CD4-positive, alpha-beta T cell treated with Interleukin-2 at 100 ng/mL for 4 hours (primary cell): ENCODE measurements around the gene PTK6.
"Not testable (repeated sequence)": the region's sequence is repeated elsewhere in the genome, so short reads cannot be mapped to it uniquely, and the experiment has no call there.

Source experiments
- DNase-seq: peaks from one replicate; pipeline ENCODE4 v3.0.0-alpha.2; 2020; ENCODE audit warnings: low spot score

Gene PTK6

DNA sequence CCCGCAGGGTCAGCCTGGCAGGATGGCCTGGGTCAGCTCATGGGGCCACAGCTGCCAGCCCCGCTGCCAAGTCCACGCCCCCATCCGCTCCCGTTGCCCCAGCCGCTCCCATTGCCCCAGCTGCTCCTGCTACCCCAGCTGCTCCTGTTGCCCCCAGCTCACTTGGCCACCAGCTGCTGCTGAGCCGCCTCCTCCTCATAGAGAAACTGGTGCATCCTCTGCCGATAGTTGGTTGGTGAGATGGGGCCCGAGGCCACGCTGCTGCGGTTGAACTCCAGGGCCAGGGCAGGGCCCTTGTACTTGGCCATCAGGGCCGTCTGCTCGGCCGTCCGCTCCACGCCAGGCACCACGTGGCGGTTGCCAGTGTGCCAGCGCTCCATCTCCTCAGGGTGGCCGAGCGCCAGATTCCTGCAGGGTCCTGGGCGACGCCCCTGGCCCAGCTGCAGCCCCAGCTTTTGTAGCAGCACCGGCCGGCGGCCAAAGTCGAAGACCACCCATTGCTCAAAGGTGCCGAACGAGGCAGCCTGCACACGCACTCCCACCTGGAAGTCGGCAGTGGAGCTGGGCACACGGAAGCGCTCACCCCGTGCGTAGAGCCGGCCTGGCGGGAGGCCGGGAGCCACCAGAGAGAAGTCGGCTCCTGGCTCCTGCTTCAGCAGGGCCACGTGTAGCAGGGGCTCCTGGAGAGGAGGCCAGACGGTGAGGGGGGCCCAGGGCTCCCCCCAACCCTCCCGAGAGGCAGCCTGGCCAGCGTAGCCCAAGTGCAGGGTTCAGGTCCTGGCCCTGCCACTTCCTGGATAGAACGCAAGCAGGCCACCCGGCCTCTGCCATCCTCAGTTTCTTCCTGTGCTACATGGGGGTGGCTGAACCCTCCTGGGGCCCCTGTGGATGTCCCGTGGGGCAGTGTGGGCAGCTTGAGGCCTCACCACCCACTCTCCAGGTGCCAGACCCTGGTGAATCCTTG is 32.1 kb upstream of the PTK6 start:
- DNase-seq, result no peak

DNA sequence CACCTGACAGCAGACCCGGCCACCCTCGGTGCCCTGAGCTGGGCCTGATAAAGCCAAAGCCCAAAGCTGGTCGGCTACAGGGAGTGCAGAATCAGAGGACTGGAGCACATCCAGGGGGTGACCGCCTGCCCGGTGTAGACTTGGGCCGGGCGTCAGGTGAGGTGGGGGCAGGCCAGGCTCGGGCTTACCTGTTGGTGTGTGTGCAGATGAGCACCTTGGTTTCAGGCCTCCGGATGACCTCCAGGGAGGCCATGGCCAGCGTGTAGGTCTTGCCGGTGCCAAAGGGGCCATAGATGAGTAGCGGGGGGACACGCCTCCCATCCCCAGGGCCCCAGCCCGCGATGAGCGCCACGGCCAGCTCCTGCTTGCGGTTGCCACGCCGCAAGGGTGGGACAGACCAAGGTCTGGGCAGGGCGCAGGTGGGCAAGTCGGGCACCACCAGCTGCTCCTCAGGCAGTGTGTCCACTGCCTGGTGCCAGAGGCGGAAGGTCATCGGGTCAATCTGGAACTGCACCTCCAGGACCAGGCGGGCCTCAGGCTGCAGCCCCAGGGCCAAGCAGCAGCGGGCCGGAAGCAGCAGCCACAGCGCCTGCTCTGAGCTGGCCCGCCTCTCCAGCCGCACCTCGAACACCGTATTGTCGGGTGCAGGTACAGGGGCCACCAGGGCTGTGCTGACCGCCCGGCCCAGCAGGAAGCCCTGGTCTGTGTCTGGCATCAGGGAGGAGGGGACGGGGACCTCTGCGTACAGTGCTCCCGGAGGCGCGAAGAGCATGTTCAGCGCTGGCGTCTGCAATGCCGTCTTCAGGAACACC is 31.2 kb upstream of the PTK6 start:
- no peak for DNase-seq

- DNase-seq, result peak; percentile 56
Measured at GRCh38 chr20:63567386-63568169, 30.4 kb upstream of the PTK6 start.

GRCh38 chr20:63567136-63567385 is 29.9 kb upstream of the PTK6 start:
- DNase-seq, result no peak

- DNase-seq, result no peak
Measured at GRCh38 chr20:63566395-63567135, 29.4 kb upstream of the PTK6 start.

- DNase-seq, result no peak
Measured at GRCh38 chr20:63565699-63566335, 28.6 kb upstream of the PTK6 start.

DNA sequence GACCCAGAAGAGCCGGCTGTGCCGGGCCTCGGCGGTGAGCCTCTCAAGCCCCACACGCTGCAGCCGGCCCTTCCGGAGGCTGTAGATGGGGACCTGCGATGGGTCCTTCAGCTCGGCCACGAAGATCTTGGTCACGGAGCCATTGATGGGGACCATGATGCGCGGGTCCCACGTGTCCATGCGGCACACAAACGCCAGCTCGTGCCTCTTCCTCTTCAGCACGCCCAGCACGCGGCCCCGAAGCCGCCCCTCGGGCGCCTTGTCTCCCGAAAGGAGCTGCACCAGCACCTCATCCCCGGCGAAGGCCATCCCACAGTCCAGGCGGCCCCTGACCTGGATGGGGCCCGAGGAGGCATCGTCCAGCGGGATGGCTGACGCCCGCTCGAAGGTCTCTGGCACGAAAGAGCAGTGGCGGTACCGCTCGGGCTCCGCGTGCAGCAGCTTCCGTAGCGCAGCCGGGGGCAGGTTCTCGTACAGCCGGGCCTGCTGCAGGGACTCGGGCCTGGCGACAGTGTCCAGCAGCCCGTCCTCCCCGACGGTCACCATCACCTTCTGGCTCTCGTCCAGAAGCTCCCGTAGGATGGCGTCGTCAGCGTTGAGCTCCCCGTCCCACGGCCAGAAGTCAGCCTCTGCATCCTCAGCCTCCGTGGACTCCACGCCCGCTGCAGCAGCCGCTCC is 28.0 kb upstream of the PTK6 start:
- no peak for DNase-seq

- DNase-seq, result no peak
Measured at GRCh38 chr20:63564036-63564810, 27.0 kb upstream of the PTK6 start.

GRCh38 chr20:63563225-63563935 is 26.2 kb upstream of the PTK6 start:
- no peak for DNase-seq

DNA sequence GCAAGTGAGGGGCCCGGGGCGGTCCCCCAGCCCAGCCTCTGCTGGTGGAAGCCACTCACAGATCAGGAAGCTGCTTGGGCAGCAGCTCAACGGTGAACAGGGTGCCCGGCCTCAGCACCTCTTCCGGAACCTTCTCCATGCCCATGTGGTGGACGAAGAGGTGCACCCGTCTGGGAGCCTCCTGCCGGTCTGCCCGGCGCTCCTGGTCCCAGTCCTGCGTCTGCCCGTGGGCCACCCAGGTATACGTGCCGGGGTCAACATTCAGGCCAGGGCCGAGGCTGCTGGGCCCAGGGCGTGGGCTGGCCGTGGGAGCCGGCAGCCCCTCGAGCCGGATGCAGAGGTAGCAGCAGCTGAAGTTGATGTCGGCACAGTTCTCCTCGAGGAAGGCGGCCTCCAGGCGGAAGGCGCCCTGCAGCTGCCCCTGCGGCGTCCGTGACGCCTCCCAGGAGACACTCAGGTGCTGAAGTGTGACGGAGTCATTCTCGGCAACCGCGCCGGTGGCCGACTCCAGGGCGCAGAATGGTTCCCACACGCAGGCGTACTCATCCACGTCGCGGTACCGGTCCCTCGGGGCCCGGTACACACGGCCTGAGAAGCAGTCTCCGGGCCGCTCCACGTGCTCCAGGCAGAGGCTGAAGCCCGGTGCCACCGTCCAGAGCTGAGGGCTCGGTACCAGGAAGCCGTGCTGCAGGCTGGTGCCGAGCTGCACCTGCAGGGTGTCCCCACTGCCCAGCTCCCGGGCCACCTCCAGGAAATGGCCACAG is 25.5 kb upstream of the PTK6 start:
- DNase-seq, result no peak

GRCh38 chr20:63561624-63562396 is 24.6 kb upstream of the PTK6 start:
- no peak for DNase-seq

DNA sequence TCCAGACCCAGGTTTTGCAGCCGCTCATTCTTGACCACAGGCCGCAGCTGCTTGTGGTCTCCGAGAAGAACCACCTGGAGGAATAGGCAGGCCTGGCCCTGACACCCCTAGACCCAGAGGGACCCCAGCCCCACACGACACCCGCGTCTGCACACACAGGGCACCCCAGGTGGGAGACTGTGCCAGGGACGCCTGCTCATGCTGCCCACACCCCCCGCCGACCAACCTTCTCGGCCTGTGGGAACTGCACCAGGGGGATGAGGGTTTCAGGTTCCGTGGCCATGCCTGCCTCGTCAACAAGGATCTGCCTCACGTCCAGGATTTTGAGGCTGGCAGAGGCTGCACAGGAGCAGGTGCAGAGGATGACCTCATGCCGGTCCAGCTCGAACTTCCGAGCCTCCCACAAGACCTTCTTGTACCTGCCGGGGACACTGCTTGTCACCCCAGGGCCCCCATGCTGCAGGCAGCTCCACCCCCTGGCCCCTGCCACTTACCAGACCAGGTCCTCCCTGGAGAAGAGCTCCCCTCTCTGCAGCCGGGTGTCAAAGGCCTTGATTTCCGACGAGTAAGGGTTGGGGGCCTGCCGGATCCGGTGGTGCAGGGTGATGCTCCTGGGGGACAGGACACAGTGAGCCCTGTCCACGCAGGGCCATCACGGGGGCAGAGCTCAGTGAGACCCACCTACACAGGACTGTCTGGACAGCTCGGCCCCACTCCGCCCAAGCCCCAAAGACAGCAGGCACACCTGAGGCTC is 23.9 kb upstream of the PTK6 start:
- no peak for DNase-seq

DNA sequence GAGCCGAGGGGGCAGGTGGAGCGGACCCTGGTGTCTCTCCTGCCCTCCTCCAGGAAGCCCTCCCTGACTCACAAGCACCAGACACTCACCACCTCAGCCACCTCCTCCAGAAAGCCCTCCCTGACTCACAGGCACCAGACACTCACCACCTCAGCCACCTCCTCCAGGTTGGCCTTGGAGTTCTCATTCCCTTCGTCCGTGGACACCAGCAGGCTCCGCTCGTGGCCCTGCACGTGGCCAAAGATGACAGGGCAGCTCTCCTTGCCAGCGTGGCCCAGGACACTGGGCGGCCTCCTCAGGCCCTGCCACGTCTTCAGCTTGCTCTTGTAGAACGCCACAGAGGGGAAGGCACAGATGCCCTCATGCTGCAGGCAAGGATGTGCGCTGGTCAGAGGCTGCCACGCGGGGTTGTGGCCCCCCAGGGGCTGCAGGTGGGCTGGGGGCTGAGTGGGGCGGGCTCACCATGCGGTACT is 23.2 kb upstream of the PTK6 start:
- DNase-seq, result no peak

DNA sequence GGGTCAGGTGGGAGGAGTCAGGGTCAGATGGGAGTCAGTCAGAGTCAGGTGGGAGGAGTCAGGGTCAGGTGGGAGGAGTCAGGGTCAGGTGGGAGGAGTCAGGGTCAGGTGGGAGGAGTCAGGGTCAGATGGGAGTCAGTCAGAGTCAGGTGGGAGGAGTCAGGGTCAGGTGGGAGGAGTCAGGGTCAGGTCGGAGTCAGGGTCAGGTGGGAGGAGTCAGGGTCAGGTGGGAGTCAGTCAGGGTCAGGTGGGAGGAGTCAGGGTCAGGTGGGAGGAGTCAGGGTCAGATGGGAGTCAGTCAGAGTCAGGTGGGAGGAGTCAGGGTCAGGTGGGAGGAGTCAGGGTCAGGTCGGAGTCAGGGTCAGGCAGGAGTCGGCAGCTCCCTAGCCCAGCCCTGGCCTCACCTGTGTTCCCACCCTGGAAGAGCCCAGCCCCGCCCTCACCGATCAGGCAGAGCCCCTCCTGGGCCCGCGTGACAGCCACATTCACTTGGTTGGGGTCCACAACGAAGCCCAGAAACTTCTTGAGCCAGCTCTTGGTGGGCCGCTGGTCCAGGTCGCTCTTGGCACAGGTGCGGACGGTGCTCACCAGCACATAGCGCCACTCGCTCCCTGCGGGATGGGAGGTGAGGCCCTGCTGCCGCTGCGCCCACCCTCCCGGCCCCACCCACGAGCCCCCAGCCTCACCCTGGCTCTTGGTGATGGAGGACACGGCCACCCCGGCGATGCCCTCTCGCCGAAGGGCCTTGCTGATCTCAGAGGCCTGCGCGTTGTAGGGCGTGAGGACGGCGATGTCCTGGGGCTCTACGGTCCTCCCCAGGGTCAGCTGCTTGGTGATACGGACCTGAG is 22.5 kb upstream of the PTK6 start:
- DNase-seq, result not testable (repeated sequence)

GRCh38 chr20:63558804-63559484 is 21.8 kb upstream of the PTK6 start:
- DNase-seq, result no peak
